G401 (cell line): ENCODE data around the gene PHACTR1. TPM values are rescaled to one million over a fixed set of nuclear protein-coding genes. Genes with fewer than 3 reads are reported as not detected.
A peak's percentile ranks its signal among the peaks of the same experiment; 100 is the strongest.

Experiments
- DNase-seq: peaks from one replicate; pipeline ENCODE4 v3.0.0-alpha.2; 2015; ENCODE audit warnings: low spot score
- in situ Hi-C: cut with HindIII; loops from 2 replicates; pipeline ENCODE4 v1.10.0; 2016; ENCODE audit warnings: low sequenced_read_pairs, mixed read lengths
- total RNA-seq: library from RNA; depleted of rRNA; stranded (reverse); fragments of >200 nt; shearing (Covaris generic); gene quantifications from 2 replicates; pipeline ENCODE4 v1.2.3, GENCODE V29; 2014

The PHACTR1 gene
- total RNA-seq, 1 experiment from 2014 or later, result not detected

DNA sequence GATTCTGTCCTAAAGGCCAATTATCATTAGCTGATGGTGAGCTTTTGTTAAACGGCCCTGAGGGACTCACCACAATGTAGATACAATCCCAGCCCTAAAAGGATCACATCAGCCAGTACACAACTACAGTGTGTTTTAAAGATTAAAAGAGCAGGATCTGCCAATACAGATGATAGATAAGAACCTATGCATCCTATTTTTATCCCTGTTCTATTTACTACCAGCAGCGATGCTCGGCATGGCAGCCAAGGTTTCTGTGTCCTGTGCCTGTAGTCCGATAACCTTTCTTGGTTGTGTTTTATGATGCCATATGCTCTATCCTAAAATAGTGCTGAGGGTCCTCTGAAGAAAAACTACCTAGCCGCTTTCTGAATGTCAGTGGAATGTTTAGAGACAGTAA is 289.4 kb downstream of the PHACTR1 start:
- in situ Hi-C loops, result no loop called here
- no peak for DNase-seq

DNA sequence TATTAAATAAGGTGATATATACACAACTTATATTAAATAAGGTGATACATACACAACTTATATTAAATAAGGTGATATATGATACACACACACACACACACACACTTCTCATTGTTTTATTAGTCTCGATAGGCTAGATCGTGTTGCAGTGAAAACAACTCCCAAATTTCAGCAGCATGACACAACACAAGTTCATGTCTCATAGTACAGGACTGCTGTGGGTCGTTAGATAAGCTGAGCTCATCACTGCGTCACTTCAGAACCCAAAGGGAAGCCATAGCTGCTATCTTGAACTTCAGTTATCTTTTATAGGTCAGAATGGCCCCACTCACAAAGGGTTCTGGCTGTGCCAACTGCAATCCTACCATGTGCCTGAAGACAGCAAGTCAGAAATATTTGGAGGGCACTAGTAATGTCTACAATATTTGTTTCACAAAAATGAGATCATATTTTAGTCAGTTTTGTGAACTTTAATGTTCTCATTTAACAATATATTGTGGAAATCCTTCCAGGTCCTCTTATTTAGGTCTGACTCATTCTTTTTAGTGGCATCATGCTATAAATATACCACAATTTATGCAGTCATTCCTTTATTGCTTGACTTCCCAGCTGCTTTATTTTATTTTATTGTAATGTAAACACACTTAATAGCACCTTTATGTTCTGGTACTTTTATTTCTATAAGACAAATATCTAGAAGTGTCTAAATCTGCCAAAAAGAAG is 290.2 kb downstream of the PHACTR1 start:
- DNase-seq, result no peak
- in situ Hi-C loops, result no loop called here

DNA sequence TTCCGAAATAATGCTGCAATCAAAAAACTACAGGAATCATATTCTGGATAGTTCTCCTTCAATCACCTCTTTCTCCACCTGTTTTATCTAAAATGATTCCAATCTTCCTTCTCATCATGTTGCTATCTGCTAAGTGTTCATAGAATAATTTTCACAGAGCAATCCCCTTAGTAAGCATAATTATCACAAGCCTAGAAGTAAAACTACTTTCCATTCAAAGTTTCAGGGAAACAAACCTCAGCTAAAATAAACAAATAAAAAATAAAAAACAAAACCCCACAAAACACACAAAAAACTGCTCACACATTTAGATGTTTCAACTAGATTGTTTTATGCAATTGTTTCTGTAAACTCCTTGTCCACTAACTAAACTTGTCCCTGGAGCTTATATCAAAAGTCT is 291.2 kb downstream of the PHACTR1 start:
- in situ Hi-C loops, result no loop called here
- no peak for DNase-seq

DNA sequence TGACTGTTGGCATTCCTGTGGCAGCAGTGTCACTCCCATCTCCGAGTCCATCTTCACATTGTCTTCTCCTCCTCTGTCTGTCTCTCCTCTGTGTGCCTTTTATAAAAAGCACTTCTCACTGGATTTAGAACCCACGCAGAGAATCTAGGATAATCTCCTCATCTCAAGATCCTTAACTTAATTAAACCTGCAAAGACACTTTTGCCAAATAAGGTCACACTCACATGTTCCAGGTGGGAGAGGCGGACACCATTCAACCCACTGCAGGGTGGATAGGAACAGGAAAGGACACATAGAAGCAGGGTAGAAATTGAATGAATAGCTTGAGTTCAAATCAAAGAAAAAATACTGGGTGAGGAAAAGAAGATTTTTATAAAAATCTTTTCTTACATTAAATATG is 292.5 kb downstream of the PHACTR1 start:
- in situ Hi-C loops, result no loop called here

DNA sequence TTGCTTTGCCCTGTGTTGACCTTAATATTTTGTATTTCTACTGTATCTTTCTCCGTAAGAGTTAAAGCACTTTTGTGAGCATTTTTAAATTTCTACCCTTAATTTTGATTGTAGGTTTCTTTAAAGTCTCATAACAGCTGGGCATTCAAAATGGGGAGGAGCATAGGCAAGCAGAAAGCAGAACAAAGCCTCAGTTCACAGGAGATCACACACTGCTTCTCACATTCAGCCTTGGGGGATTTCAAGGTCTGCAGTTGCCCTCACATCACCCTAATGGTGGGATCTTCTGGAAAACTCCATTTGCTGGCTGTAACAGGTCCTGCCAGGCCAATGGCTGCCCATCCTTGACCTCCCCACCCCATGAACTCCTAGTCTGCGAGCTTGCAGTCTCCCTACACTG is 292.9 kb downstream of the PHACTR1 start:
- DNase-seq, result no peak
- in situ Hi-C loops, result no loop called here

More for the DNA sequence above, 292.5 kb downstream of the PHACTR1 start:
- no peak for DNase-seq

DNA sequence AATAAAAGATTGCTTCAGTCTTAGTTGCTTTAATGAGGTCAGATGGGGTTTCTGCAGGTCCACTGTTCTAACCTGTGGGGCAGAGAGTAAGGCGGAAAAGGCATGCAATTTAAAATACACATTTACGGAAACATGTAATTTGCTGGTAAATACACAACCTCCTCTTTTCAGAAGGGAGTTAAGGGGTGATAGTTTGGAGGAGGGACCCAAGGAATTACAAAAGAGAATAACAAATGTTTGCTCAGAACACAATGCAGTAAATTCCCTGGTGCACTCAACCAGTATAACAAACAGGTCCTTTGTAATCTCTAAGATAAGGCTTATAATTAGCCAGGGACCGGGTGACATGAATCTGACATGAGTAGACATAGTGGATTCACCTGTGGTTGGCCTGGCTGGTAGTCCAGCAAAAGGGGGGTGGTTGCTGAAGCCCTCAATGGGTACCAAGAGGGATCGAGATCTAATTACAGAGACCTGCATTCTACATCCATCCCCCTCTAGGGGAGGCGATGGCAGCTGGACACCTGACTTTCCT is 295.1 kb downstream of the PHACTR1 start:
- in situ Hi-C loops, result no loop called here
- DNase-seq, result no peak

DNA sequence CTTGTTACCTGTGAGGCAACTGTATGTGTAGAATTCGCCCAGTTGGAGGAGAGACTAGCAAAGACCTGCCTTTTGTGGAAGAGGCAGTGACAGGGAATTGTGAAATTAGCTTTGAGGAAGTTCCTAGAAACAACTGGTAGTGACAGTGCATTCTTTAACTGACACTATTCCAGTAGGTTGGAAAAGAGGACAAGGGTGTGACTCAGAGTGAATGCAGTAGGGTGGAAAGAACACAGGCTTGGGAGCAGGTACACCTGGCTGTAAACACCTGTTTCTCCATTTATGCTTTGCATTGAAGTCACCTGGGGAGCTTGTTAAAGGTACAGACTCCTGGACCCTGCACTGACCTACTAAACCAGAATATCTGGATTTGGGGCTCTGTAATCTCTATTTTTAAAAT is 295.7 kb downstream of the PHACTR1 start:
- in situ Hi-C loops, result no loop called here
- DNase-seq, result no peak

DNA sequence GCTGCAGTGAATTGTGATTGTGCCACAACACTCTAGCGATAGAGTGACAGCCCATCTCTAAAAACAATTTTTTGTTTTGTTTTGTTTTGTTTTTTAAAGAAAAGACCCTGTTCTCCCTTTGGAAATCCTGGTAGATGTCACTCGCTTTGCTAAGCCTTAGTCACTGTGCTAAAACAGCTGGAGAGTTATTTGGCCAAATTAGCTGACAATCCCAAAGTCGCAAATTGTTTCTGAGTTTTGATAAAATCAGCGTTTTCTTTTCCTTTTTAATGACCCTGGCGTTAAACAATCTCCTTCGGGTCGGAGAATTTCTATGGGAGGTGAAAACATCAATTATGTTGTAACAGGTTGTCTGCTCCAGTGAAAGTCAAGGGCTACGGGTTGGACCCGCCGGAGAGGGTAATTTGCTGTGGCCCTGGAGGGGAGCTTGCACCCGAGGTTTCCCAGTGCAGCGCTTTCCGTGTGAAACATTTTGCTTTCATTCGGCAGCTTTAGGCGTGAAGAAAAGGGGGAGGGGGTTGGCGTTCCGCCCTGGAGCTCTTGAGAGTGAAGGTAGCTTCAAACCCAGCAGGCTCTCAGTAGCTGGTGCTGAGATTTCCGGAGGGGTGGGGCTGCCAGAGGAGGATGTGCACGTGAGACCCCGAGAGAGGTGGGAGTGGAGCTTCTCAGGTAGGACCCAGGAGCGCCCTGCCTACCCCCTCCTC is 296.6 kb downstream of the PHACTR1 start:
- in situ Hi-C loops, result no loop called here

DNA sequence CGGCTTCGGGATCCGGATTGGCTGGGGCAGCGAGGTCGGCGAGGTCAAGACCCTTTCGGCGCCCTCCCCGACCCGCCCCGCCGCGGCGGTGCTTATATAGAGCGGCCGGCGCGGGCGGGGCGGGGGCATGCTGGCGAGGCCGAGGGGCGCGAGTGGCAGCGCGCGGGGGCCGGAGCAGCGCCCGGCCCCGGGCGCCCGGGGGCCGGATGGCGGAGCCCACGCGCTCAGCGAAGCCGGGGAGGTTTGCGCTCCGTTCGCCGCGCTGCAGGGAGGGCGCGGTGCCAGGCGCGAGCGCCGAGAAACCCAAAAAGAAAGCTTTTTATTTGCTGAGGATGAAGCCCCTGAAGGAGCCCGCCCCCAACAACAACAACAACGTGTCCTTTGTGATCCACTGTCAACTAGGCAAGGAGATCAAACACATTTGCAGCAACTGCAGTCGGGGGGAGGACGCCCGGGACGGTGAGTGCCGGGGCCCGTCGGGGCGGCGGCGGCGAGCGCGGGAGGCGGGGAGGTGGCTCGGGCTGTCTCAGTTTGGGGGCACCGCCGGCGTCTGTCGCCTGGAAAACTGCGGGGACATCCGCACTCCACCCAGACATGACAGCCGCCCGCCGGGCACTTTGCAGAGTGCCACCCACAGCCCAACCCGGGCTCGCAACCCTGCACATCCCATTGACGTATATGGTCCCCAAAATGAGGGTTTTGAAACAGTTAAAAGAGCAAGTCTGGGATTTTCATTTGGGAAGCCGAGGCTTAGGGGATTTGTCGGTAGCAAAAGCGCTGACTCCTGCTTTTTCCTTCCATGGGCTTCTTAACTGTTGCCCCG is 297.3 kb downstream of the PHACTR1 start:
- DNase-seq, result no peak
- in situ Hi-C loops, result no loop called here

More for the DNA sequence above, 296.6 kb downstream of the PHACTR1 start:
- no peak for DNase-seq

DNA sequence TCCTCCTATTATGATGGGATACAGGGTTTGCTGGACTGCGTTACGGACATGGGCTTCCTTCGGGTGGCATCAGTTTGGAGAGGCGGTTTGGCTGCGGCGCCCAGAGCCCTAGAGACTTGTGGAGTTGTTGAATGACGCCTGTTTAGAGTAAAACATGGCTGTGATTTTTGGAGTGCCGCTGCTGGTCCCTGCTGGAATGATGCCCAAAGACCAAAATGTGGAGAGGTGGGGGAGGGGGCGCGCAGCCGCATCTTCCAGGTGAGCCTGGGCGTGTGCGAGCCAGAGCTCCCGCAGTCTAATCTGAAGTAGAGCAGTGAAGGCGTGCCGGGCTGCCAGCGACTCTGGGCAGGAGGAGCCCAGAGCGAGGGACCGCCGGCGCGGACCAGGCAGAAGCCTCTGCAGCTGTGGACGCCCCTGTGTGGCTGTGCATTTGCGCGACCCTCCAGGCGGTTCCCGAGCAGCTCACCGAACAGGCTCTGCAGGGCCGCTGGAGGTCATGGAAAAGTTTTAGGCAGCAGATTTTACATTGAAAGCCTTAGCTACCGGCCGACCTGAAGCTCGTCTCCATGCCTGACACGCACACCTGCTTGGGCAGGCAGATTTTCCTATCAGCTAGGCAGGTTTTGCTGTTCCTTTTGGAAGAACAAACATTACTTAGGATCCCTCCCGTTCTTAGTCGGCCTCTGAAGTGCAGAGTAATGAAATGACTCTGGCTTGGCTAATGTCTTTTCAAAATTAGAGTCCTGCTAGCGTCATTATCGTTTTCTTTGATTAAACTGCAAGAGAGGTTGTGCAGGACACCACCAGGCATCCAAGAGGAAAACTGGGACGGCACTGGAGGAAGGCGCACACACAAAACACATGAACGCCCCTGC is 298.2 kb downstream of the PHACTR1 start:
- peak; percentile 43 for DNase-seq
- in situ Hi-C loops, result no loop called here

DNA sequence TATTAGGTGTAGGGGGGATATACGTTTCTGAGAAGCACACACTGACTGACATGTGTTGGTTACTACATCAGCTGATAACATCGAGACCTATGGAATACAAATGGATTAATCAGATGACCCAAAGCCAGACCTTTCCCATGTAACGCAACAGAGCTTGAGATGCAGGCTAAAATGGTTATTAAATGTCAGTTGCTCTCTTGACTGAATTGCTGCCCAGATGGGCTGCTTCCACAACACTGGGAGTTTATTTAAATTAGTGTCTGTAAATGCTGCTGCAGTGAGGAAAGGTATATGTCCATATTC is 298.8 kb downstream of the PHACTR1 start:
- in situ Hi-C loops, result no loop called here
- DNase-seq, result no peak

DNA sequence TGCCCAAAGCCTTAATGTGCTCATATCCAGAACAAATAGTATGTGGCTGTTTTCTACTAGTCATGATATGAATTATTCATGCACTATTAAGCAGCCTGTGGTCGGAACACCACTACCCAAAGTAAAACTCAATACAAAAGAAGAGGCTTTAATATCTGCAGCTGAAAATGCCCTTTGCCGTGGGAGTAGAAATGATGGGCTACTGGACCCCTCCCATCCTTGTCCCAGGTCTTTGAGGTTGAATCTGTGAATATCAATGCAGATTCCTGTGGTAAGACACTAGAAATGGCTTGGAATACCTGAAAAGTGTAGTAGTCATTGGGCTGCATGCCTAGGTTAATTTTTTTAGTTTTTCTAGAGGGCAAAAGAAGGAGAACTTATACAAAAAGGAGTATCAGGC is 308.0 kb downstream of the PHACTR1 start:
- in situ Hi-C loops, result no loop called here
- DNase-seq, result no peak

DNA sequence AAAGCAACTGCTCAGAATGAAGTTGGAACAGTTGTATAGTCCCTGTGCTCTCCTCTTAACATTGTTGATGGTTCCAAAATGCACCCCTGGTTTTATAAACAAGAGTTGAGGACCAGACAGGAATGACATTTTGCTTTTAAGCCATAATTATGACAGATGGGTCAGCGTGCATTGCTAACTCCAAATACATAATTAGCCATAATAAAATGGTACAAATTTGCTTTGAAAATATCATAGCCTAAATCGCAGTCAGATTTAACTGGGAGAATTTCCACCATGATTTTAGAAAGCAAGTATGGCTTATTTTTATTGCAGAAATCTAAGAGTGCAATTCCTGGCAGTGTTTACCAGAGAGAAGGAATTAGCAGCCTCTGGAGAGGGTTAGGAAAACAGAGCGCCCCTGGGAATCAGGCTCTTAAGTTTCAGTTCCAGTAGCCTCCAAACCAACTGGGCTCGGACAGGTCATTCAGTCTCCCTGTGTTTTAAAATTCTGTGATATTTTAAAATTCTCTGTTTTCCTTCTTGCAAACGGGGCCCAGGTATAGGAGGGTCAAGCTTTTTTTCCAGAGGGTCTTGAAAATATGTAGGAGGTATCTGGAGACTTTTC is 309.4 kb downstream of the PHACTR1 start:
- DNase-seq, result peak; percentile 54
- in situ Hi-C loops, result no loop called here

DNA sequence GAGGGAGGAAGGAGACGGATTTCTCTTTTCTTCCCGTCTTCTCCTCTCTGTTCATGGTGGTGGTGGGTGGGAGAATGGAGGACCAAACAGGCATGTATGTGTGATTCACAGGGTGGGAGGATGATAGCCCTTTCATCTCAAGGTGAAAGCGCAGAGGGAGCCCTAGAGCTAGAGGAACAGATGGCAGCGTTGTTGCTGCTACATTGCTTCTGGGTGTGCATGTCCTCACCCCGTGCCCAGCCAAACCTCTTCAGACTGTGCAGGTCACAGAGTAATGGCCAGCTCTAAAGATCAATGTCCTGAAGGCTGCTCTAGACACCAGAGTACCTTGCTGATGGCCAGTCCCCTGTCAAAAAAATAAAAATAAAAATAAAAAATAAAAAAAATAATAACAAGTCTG is 310.0 kb downstream of the PHACTR1 start:
- peak; percentile 77 for DNase-seq
- in situ Hi-C loops, result no loop called here

DNA sequence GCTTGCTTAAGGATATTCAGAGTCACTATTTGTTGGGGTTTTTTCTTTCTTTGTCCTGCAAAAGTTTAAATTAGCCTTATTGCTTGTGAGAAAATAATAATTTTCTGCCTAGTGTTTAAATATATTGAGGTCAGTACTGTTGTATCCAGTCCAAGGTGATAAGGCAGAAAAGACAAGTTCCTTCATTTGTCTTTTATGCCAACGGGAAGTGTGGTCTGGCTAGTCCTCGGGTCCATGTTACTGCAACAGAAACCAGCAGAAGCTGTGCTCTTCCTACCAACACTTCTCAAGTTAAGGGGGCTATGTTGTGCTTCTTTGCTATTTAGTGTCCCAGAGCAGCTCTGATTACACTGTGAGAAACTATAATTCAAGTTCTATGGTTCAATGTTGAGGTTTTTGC is 310.6 kb downstream of the PHACTR1 start:
- no peak for DNase-seq
- in situ Hi-C loops, result no loop called here

DNA sequence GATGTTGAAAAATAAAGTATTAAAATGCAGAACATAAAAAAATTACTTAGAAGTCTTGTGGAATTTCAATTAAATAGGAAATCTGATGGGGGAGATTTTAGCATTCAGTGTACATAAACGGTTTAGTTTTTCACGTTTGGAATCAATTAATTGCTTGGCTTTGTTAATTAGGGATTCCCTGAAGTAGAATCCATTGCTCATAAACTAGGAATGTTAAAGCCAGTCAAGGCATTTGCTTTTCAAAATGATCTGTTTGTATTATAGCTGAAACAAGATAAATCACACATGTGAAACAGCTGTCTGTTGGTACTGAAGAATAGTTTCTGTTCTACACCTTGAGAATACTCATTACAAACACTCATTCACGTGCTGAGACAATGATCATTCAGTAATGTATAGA is 313.8 kb downstream of the PHACTR1 start:
- in situ Hi-C loops, result no loop called here
- no peak for DNase-seq

DNA sequence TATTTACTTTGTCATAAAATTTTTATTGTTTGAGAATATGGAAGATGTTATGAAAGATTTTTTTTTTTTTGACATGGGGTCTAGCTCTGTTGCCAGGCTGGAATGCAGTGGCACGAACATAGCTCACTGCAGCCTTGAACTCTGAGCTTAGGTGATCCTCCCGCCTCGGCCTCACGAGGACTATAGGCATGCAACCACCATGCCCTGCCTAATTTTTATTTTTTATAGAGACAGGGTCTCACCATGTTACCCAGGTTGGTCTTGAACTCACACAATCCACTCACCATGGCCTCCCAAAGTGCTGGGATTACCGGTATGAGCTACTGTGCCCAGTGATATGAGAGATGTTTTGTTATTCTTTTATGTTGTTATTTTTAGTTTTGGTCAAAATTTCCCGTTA is 316.0 kb downstream of the PHACTR1 start:
- in situ Hi-C loops, result no loop called here
- no peak for DNase-seq

DNA sequence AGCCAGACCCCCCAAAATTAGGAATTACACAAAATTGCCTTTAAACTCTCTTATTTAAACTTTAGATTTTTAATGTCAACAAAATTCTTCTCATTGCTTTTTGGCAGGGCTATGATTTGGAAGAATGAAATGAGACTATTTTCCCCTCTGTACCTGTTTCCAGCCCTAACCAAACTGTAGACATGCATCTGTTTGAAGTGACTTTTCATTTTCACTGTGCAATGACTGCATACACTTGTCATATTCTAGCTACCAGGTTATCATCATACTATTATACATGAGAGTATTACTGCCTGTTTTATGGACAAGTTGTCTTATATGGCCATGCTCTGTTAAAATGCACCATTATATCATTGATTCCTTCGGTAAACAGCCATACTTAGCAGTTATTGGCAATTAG is 316.6 kb downstream of the PHACTR1 start:
- DNase-seq, result no peak
- in situ Hi-C loops, result no loop called here

DNA sequence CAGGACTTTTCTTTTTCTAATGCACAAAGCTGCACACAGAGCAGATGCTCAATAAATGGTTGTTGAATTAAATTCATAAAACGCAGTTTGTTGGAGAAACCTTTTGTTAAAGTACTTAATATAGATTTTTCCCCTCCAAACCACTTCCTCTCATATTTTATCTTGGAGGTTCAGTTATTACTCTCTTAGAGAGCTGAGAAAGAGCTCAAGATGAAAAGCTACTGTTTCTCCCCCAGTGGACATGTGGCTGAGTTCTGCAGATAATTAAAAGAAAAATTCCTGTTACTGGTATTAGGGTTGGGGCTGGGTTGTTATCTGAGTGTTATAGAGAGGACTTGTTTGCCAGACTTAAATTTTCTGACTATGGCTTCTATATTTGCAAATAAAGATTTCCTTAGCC is 317.7 kb downstream of the PHACTR1 start:
- in situ Hi-C loops, result no loop called here
- no peak for DNase-seq
